PC-9 (cell line): Measurements from ENCODE around the gene PITPNC1. TPM values are rescaled to one million over a fixed set of nuclear protein-coding genes. Genes with fewer than 3 reads are reported as not detected.
A peak's percentile ranks its signal among the peaks of the same experiment; 100 is the strongest.

Experiments
- BruUV-seq: library from RNA; stranded (reverse); fragments of 400-500 nt; replicated peaks from 2 replicates; lab custom pipeline; 2021; lab: Mats Ljungman, UMichigan
- CTCF ChIA-PET: fragments of 300-600 bp; sonication (Branson Sonifier 250); formaldehyde crosslinking; loops from one replicate; lab custom pipeline; 2022; ENCODE audit warnings: antibody characterized with exemption; lab: Charles Lee
- POLR2A ChIA-PET: fragments of 300-600 bp; sonication (Branson Sonifier 250); formaldehyde crosslinking; loops from one replicate; lab custom pipeline; 2022; ENCODE audit warnings: antibody characterized with exemption; ENCODE audit not compliant: unreplicated experiment; lab: Charles Lee
- DNase-seq, 2 experiments: peaks; one replicate each; pipeline versions ENCODE4 v3.0.0 to v3.0.0-alpha.2; 2015 to 2022; ENCODE audit warnings: mixed read lengths in 1 of 2
- H2AFZ ChIP-seq: fragments of 200-600 bp; sonication (generic); 2 replicates; pipeline ENCODE4 v1.8.1; 2017; ENCODE audit warnings: antibody characterized with exemption
- H3F3A ChIP-seq: fragments of 200-600 bp; sonication (generic); 2 replicates; pipeline ENCODE4 v1.8.1; 2017; ENCODE audit warnings: antibody characterized with exemption, mild to moderate bottlenecking, low read depth; ENCODE audit not compliant: insufficient read depth
- H3K27ac ChIP-seq: fragments of 200-600 bp; sonication (generic); 2 replicates; pipeline ENCODE4 v1.6.1; 2016; ENCODE audit warnings: mixed run types
- H3K27me3 ChIP-seq: fragments of 200-600 bp; sonication (generic); 2 replicates; pipeline ENCODE4 v1.6.1; 2016; ENCODE audit warnings: low read depth, mixed run types; ENCODE audit not compliant: insufficient read depth
- H3K36me3 ChIP-seq: fragments of 200-600 bp; sonication (generic); 2 replicates; pipeline ENCODE4 v1.6.1; 2016; ENCODE audit warnings: low read depth, mixed run types
- H3K4me1 ChIP-seq: fragments of 200-600 bp; sonication (generic); replicated peaks from 2 replicates; pipeline ENCODE4 v1.6.1; 2016; ENCODE audit warnings: mixed run types; ENCODE audit not compliant: insufficient read depth
- H3K4me2 ChIP-seq: fragments of 200-600 bp; sonication (generic); 2 replicates; pipeline ENCODE4 v1.6.1; 2017; ENCODE audit warnings: mixed run types
- H3K4me3 ChIP-seq: fragments of 200-600 bp; sonication (generic); 2 replicates; pipeline ENCODE4 v1.6.1; 2016; ENCODE audit warnings: mixed run types
- H3K79me2 ChIP-seq: fragments of 200-600 bp; sonication (generic); 2 replicates; pipeline ENCODE4 v1.6.1; 2017; ENCODE audit warnings: low read depth, mixed run types
- H3K9me2 ChIP-seq: fragments of 200-600 bp; sonication (generic); 2 replicates; pipeline ENCODE4 v1.8.1; 2017; ENCODE audit warnings: mild to moderate bottlenecking; ENCODE audit not compliant: insufficient read depth
- H3K9me3 ChIP-seq: fragments of 200-600 bp; sonication (generic); 2 replicates; pipeline ENCODE4 v1.8.1; 2016; ENCODE audit warnings: low read depth; ENCODE audit not compliant: insufficient read depth
- H4K20me1 ChIP-seq: fragments of 200-600 bp; sonication (generic); 2 replicates; pipeline ENCODE4 v1.8.1; 2017; ENCODE audit not compliant: insufficient read depth
- EZH2 ChIP-seq: fragments of 200-600 bp; sonication (generic); IDR thresholded peaks from 2 replicates; pipeline ENCODE4 v1.8.0; 2017; ENCODE audit warnings: antibody characterized with exemption, low read depth
- intact Hi-C: fragments of 100-400 bp; cut with micrococcal nuclease; formaldehyde crosslinking; loops from one replicate; pipeline ENCODE4 v1.10.0; 2022; ENCODE audit not compliant: unreplicated experiment
- total RNA-seq: library from RNA; stranded (reverse); gene quantifications from 2 replicates; pipeline ENCODE4 v1.2.3, GENCODE V29; 2021
- TF ChIP-seq, protein P1 (sequence below): fragments of 200-600 bp; sonication (generic); conservative IDR thresholded peaks from 2 replicates; pipeline ENCODE4 v1.6.1; 2017; ENCODE audit warnings: mixed run types, antibody characterized with exemption, mild to moderate bottlenecking, moderate library complexity

PITPNC1 gene
- total RNA-seq, 1 experiment from 2014 or later, result 6.0 TPM

DNA sequence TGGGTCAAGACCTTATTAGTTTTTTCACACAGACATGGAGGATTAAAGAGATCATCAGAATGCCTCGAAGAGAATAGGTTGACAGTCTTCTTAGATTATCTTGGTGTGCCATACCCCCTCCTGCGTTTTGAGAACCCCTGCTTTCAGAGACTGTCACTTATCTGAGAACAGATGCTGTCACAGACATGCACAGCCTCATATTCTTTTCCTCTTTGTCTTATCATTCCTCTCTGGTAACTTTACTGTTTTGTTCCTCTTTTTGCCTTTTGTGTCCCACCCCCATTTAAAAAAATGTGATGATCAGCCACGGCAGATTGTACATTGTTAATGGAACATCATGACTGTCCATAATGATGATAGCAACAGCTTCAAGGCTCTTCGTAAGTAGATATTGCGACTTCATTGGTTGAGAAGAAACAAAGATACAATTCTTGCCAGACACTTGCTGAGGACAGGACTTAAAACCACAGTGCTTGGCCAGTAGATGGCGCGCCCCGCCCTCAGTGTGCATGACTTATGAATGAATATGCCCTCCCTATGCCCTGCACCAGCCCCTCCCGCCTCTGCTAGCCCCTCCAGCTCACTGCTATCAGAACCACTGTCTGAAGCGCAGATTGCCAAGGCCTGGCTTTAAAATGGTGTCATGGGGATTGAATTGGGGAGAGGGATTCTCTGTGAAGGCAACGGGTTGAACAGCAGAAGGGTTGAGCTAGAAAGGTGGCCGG, 2.6 kb upstream of the PITPNC1 start:
- Histone ChIP-seq H3K27ac (no peak overlapping the region), H2AFZ (no peak overlapping the region), H3K27me3 (no peaks in the 10 kb centered on the region), H4K20me1 (no peaks in the 10 kb centered on the region), H3F3A (peaks cover 36% of the 10 kb centered on the region; the same call in 1 of the 2 replicates), H3K9me3 (no peaks in the 10 kb centered on the region), H3K4me1 (peaks cover 33% of the 10 kb centered on the region), H3K36me3 (no peaks in the 10 kb centered on the region), H3K79me2 (no peaks in the 10 kb centered on the region), H3K4me2 (peak overlapping the region; percentile 48), H3K4me3 (no peak overlapping the region), H3K9me2 (no peaks in the 10 kb centered on the region)
- TF ChIP-seq EZH2, result no peak
- TF ChIP-seq, protein P1, sequence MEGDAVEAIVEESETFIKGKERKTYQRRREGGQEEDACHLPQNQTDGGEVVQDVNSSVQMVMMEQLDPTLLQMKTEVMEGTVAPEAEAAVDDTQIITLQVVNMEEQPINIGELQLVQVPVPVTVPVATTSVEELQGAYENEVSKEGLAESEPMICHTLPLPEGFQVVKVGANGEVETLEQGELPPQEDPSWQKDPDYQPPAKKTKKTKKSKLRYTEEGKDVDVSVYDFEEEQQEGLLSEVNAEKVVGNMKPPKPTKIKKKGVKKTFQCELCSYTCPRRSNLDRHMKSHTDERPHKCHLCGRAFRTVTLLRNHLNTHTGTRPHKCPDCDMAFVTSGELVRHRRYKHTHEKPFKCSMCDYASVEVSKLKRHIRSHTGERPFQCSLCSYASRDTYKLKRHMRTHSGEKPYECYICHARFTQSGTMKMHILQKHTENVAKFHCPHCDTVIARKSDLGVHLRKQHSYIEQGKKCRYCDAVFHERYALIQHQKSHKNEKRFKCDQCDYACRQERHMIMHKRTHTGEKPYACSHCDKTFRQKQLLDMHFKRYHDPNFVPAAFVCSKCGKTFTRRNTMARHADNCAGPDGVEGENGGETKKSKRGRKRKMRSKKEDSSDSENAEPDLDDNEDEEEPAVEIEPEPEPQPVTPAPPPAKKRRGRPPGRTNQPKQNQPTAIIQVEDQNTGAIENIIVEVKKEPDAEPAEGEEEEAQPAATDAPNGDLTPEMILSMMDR, result peak; percentile 88
- BruUV-seq, result no TSS peak
- ChIA-PET CTCF (interaction anchor here (0.6 to 1.7 kb wide), 8 partner anchors 10 to 451 kb away, joined by 3 to 9 read pairs (median 4); partner anchors contain the start of gene BPTF), POLR2A (no interaction called here)
- DNase-seq, result peak; percentile 64 to 78
- intact Hi-C loops, result loop anchor here (1.0 to 5.0 kb wide), 4 partner anchors 315 to 404 kb away; partner anchors contain the start of gene NOL11

DNA sequence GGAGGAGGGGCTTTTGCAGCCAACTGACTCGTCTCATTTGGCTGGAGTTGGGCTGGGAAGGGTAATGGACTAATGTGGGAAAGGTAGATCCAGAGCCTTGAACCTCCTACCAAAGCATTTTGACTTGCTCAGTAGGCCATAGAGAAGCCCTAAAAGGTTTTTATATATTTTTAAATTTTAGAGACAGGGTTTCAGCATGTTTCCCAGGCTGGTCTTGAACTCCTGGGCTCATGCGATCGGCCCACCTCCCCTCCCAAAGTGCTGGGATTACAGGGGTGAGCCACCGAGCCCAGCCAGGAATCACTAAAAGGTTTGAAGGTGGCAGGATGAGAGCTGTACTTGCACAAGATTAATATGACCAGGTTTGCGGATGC, 2.0 kb upstream of the PITPNC1 start:
- H3K27me3 ChIP-seq, result no peaks in the 10 kb centered on the region
- H3K9me3 ChIP-seq, result no peaks in the 10 kb centered on the region
- no peak overlapping the region for H3K27ac ChIP-seq
- CTCF ChIA-PET, result interaction anchor here (1.0 to 1.7 kb wide), 4 partner anchors 11 to 275 kb away, joined by 3 to 9 read pairs (median 4); no protein-coding TSS in a partner anchor
- no peak overlapping the region for H3K4me2 ChIP-seq
- BruUV-seq, result no TSS peak
- H3K4me3 ChIP-seq, result no peak overlapping the region
- no peaks in the 10 kb centered on the region for H3K36me3 ChIP-seq
- no peaks in the 10 kb centered on the region for H4K20me1 ChIP-seq
- peaks cover 35% of the 10 kb centered on the region; the same call in 1 of the 2 replicates for H3F3A ChIP-seq
- no peaks in the 10 kb centered on the region for H3K9me2 ChIP-seq
- POLR2A ChIA-PET, result no interaction called here
- TF ChIP-seq, protein P1, result 0 out of 2 replicates have a peak, but pooled peaks have one; percentile 2
- TF ChIP-seq EZH2, result no peak
- intact Hi-C loops, result loop anchor here (2.0 to 5.0 kb wide), 2 partner anchors 342 to 404 kb away; partner anchors contain the start of gene NOL11
- no peaks in the 10 kb centered on the region for H3K79me2 ChIP-seq
- DNase-seq, result no peak
- peaks cover 33% of the 10 kb centered on the region for H3K4me1 ChIP-seq
- no peak overlapping the region for H2AFZ ChIP-seq

DNA sequence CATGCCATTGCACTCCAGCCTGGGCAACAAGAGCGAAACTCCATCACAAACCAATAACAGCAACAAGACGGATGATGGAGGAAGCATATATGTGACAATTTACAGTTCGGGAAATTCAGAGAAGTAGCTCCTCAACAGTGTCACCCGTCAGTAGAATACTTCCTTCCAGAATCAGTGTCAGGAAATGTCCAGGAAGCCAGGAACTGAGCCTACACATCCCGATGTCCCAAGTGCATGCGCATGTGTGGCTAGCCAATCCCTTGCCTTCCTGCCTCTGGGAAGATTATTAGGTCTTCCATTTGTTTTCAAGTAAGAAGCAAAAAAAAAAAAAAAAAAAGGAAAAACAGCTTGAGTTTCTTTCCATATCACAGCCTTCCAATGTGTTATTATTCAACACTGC, 1.4 kb upstream of the PITPNC1 start:
- no peaks in the 10 kb centered on the region for H3K9me3 ChIP-seq
- H3K9me2 ChIP-seq, result no peaks in the 10 kb centered on the region
- no peak overlapping the region for H3K4me3 ChIP-seq
- TF ChIP-seq, protein P1, result no peak
- TF ChIP-seq EZH2, result no peak
- H3K79me2 ChIP-seq, result no peaks in the 10 kb centered on the region
- no peak overlapping the region for H3K4me2 ChIP-seq
- H3K4me1 ChIP-seq, result peaks cover 33% of the 10 kb centered on the region
- DNase-seq, result no peak
- no TSS peak for BruUV-seq
- H4K20me1 ChIP-seq, result no peaks in the 10 kb centered on the region
- no peaks in the 10 kb centered on the region for H3K27me3 ChIP-seq
- POLR2A ChIA-PET, result no interaction called here
- no peak overlapping the region for H3K27ac ChIP-seq
- no peak overlapping the region for H2AFZ ChIP-seq
- H3K36me3 ChIP-seq, result no peaks in the 10 kb centered on the region
- H3F3A ChIP-seq, result peaks cover 35% of the 10 kb centered on the region; the same call in 1 of the 2 replicates
- CTCF ChIA-PET, result interaction anchor here (0.7 to 1.7 kb wide), 4 partner anchors 100 to 1060 kb away, joined by 3 to 10 read pairs (median 6); no protein-coding TSS in a partner anchor
- intact Hi-C loops, result loop anchor here (2.0 to 5.0 kb wide), 2 partner anchors 342 to 403 kb away; partner anchors contain the start of gene NOL11
